A673 (cell line): ENCODE measurements around the gene OPTC. TPM values are rescaled to one million over a fixed set of nuclear protein-coding genes. Genes with fewer than 3 reads are reported as not detected.

Source experiments
- BruUV-seq: library from RNA; stranded (reverse); fragments of 400-500 nt; replicated peaks from 2 replicates; lab custom pipeline; 2021; lab: Mats Ljungman, UMichigan
- CTCF ChIA-PET: fragments of 300-600 bp; sonication (Branson Sonifier 250); formaldehyde crosslinking; loops from one replicate; lab custom pipeline; 2022; ENCODE audit warnings: antibody characterized with exemption; lab: Charles Lee
- POLR2A ChIA-PET: fragments of 300-600 bp; sonication (Branson Sonifier 250); formaldehyde crosslinking; loops from one replicate; lab custom pipeline; 2022; ENCODE audit warnings: antibody characterized with exemption; ENCODE audit not compliant: low non-redundant PET; lab: Charles Lee
- DNase-seq: peaks from one replicate; pipeline ENCODE4 v3.0.0-alpha.2; 2015; ENCODE audit warnings: low spot score
- H3K27ac ChIP-seq: fragments of 200-600 bp; sonication (generic); 2 replicates; pipeline ENCODE4 v1.5.1; 2016; ENCODE audit warnings: mixed run types, low read depth, mild to moderate bottlenecking, mixed read lengths, antibody characterized with exemption, low read length; ENCODE audit not compliant: poor library complexity, severe bottlenecking
- H3K27me3 ChIP-seq: fragments of 200-600 bp; sonication (generic); replicated peaks from 2 replicates; pipeline ENCODE4 v1.6.1; 2017; ENCODE audit warnings: mixed run types, low read depth, mild to moderate bottlenecking, mixed read lengths, antibody characterized with exemption, low read length; ENCODE audit not compliant: insufficient read depth, poor library complexity
- H3K36me3 ChIP-seq: fragments of 200-600 bp; sonication (generic); 2 replicates; pipeline ENCODE4 v1.6.1; 2016; ENCODE audit warnings: mixed run types, mild to moderate bottlenecking, mixed read lengths, antibody characterized with exemption, low read length; ENCODE audit not compliant: insufficient read depth, poor library complexity, severe bottlenecking
- H3K4me1 ChIP-seq: fragments of 200-600 bp; sonication (generic); 2 replicates; pipeline ENCODE4 v1.6.1; 2017; ENCODE audit warnings: mixed run types, mild to moderate bottlenecking, mixed read lengths, antibody characterized with exemption, low read length; ENCODE audit not compliant: insufficient read depth, poor library complexity, severe bottlenecking
- H3K4me3 ChIP-seq: fragments of 200-600 bp; sonication (generic); 2 replicates; pipeline ENCODE4 v1.5.1; 2016; ENCODE audit warnings: low read depth, mixed run types, mild to moderate bottlenecking, mixed read lengths, low read length; ENCODE audit not compliant: poor library complexity, severe bottlenecking
- H3K9me3 ChIP-seq: fragments of 200-600 bp; sonication (generic); 2 replicates; pipeline ENCODE4 v1.6.1; 2016; ENCODE audit warnings: mixed run types, low read depth, mild to moderate bottlenecking, mixed read lengths, antibody characterized with exemption, low read length; ENCODE audit not compliant: poor library complexity, severe bottlenecking
- EZH2 ChIP-seq: fragments of 200-600 bp; sonication (generic); IDR thresholded peaks from 2 replicates; pipeline ENCODE4 v1.6.1; 2017; ENCODE audit warnings: borderline replicate concordance, low read depth, mild to moderate bottlenecking, mixed read lengths, antibody characterized with exemption, low read length; ENCODE audit not compliant: poor library complexity, severe bottlenecking
- intact Hi-C: fragments of 100-400 bp; cut with micrococcal nuclease; formaldehyde crosslinking; loops from one replicate; pipeline ENCODE4 v1.10.0; 2022; ENCODE audit not compliant: unreplicated experiment
- total RNA-seq: library from RNA; stranded (reverse); gene quantifications from 2 replicates; pipeline ENCODE4 v1.2.3, GENCODE V29; 2021
- TF ChIP-seq, protein P1 (sequence below): fragments of 300-800, 200-600 bp; sonication (generic); conservative IDR thresholded peaks from 2 replicates; pipeline ENCODE4 v1.5.1; 2017; ENCODE audit warnings: low read depth, mild to moderate bottlenecking, antibody characterized with exemption, low read length, moderate library complexity, mixed read lengths

The OPTC gene
- total RNA-seq, 1 experiment from 2014 or later, result not detected

DNA sequence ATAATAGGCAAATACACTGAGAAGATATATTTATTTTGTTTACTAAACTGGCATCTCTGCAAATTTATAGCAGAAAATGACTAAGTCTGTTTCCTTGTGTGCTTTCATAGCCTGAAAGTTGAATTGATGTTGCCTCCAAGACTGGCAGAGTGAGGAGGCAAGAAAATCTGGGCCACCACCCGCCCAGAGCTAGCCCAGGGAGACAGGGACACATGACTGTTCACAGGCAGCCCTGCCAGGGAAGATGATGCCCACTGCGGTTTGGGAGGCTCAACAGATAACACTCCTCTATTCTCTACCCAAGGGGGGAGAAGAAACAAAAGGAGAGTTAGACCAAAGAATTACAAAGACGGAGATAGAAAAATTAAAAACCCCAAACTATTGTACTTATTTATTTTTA is 37.1 kb downstream of the OPTC start:
- CTCF ChIA-PET, result no interaction called here
- TF ChIP-seq, protein P1, sequence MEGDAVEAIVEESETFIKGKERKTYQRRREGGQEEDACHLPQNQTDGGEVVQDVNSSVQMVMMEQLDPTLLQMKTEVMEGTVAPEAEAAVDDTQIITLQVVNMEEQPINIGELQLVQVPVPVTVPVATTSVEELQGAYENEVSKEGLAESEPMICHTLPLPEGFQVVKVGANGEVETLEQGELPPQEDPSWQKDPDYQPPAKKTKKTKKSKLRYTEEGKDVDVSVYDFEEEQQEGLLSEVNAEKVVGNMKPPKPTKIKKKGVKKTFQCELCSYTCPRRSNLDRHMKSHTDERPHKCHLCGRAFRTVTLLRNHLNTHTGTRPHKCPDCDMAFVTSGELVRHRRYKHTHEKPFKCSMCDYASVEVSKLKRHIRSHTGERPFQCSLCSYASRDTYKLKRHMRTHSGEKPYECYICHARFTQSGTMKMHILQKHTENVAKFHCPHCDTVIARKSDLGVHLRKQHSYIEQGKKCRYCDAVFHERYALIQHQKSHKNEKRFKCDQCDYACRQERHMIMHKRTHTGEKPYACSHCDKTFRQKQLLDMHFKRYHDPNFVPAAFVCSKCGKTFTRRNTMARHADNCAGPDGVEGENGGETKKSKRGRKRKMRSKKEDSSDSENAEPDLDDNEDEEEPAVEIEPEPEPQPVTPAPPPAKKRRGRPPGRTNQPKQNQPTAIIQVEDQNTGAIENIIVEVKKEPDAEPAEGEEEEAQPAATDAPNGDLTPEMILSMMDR, result no peak
- no peak for TF ChIP-seq EZH2
- POLR2A ChIA-PET, result no interaction called here
- H3K4me3 ChIP-seq, result no peak overlapping the region
- H3K9me3 ChIP-seq, result no peaks in the 10 kb centered on the region
- intact Hi-C loops, result no loop called here
- H3K4me1 ChIP-seq, result no peaks in the 10 kb centered on the region
- no peak overlapping the region for H3K27ac ChIP-seq
- no peaks in the 10 kb centered on the region for H3K27me3 ChIP-seq
- BruUV-seq, result no TSS peak
- DNase-seq, result no peak
- no peaks in the 10 kb centered on the region for H3K36me3 ChIP-seq

DNA sequence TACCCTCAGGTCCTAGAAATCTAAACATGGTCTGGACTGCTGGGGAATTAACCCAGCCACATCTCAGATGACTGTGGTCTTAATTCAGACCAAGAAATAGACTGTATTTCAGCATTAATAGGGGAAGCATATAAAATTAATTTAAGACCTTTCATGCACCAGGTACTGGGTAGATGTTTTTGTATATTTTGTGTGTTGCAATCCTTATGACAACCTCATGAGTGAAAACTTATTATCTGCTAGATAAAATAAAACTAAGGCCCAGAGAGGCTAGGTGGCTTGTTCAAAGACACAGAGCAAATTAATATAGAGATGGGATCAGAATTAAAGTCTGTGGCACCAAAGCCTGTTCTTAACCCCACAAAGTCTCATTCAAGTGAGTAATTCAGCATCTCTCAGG is 40.1 kb downstream of the OPTC start:
- Histone ChIP-seq H3K9me3 (no peaks in the 10 kb centered on the region), H3K36me3 (no peaks in the 10 kb centered on the region), H3K27ac (no peak overlapping the region), H3K27me3 (no peaks in the 10 kb centered on the region), H3K4me1 (no peaks in the 10 kb centered on the region), H3K4me3 (no peak overlapping the region)
- ChIA-PET CTCF (no interaction called here), POLR2A (no interaction called here)
- DNase-seq, result no peak
- BruUV-seq, result no TSS peak
- TF ChIP-seq, protein P1, result no peak
- no peak for TF ChIP-seq EZH2
- intact Hi-C loops, result no loop called here

DNA sequence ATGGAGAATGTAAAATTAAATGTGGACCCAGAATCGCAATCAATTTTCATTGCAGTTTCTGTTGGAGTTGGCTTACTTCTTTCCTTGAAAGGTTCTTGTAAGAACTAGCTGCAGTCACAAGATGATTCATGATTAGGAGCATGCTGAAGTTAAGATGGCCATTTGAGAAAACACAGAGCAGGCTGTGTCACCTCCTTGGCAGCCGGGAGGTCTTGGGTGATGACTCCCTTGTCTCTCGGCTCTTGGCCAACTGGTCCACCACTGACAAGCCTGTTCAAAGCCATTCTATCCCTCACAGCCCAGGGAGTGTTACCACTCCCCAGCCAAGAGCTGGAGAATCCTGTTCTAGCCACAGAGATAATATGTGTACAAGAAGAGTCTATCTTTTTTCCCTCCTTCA is 40.6 kb downstream of the OPTC start:
- TF ChIP-seq EZH2, result no peak
- TF ChIP-seq, protein P1, result no peak
- Histone ChIP-seq H3K4me3 (no peak overlapping the region), H3K4me1 (no peaks in the 10 kb centered on the region), H3K27ac (no peak overlapping the region), H3K9me3 (no peaks in the 10 kb centered on the region), H3K36me3 (no peaks in the 10 kb centered on the region), H3K27me3 (no peaks in the 10 kb centered on the region)
- intact Hi-C loops, result no loop called here
- ChIA-PET POLR2A (no interaction called here), CTCF (no interaction called here)
- BruUV-seq, result no TSS peak
- DNase-seq, result no peak
